Uterus (tissue), 2 donors: ENCODE data around the gene CEACAM6.

ENCODE experiments used
- CTCF ChIP-seq, 4 experiments: fragments of 200-600 bp in 2 of 4; fragments of 450-650 bp in 2 of 4; sonication (generic) in 2 of 4; IDR thresholded peaks; one replicate each; pipeline ENCODE4 v1.5.1; 2016 to 2019; ENCODE audit warnings: antibody characterized with exemption in 4 of 4, mild to moderate bottlenecking in 2 of 4, moderate library complexity in 1 of 4
- POLR2A ChIP-seq, 2 donors: fragments of 450-650 bp; IDR thresholded peaks; one replicate each; pipeline ENCODE4 v1.6.1; 2016; ENCODE audit warnings: antibody characterized with exemption in 2 of 2, mild to moderate bottlenecking in 1 of 2, moderate library complexity in 1 of 2

GRCh38 chr19:41783612-41784011 is 28.3 kb downstream of the CEACAM6 start:
- TF ChIP-seq CTCF (IDR thresholded peaks at IDR 0.05) (no peak), POLR2A (IDR thresholded peaks at IDR 0.05) (no peak)
